GM12872 (cell line): ENCODE measurements around the gene HGF.

Source experiments
- CTCF ChIP-seq: IDR thresholded peaks from 3 replicates; pipeline ENCODE4 v1.5.1; 2011; ENCODE audit warnings: low read depth, mild to moderate bottlenecking, low read length, moderate library complexity; ENCODE audit not compliant: insufficient read depth

Gene HGF

GRCh38 chr7:81769891-81770727 is at the start of gene HGF:
TSS of gene HGF (minus strand) at chr7:81770047. CDS start at chr7:81769971, 76 bp downstream.
- no peak for TF ChIP-seq CTCF

- no peak for TF ChIP-seq CTCF
These were observed 46.5 kb upstream of the HGF start for GRCh38 chr7:81816312-81816711.

GRCh38 chr7:81811956-81812865 is 42.4 kb upstream of the HGF start:
- TF ChIP-seq CTCF, result no peak

- TF ChIP-seq CTCF, result no peak
These were observed 40.8 kb upstream of the HGF start for GRCh38 chr7:81810476-81811155.

GRCh38 chr7:81803267-81803666 is 33.4 kb upstream of the HGF start:
- TF ChIP-seq CTCF, result no peak

- no peak for TF ChIP-seq CTCF
These were observed 32.4 kb upstream of the HGF start for GRCh38 chr7:81802251-81802650.

GRCh38 chr7:81801532-81801931 is 31.7 kb upstream of the HGF start:
- no peak for TF ChIP-seq CTCF
